A549 (cell line): ENCODE data around the gene CCDC57. TPM values are rescaled to one million over a fixed set of nuclear protein-coding genes. Genes with fewer than 3 reads are reported as not detected.

Experiments used
- ATAC-seq, 2 experiments: fragments of 200-7000 bp in 1 of 2; fragments of >200 bp in 1 of 2; cut with Nextera tagmentation in 1 of 2; cut with Tn5 transposase in 1 of 2; 3 replicates each; pipeline versions ENCODE4 v1.8.0 to v1.9.1; 2018 to 2020; ENCODE audit warnings: mild to moderate bottlenecking in 1 of 2, moderate library complexity in 1 of 2
- CTCF ChIA-PET: fragments of 300-600 bp; sonication (Branson Sonifier 250); formaldehyde crosslinking; extraction: SDS; loops from one replicate; lab custom pipeline; 2021; ENCODE audit warnings: antibody characterized with exemption, inconsistent platforms; lab: Yijun Ruan, JAX
- POLR2A ChIA-PET: fragments of 350-600 bp; formaldehyde crosslinking; extraction: SDS; loops from one replicate; lab custom pipeline; 2021; ENCODE audit warnings: antibody characterized with exemption, inconsistent platforms; lab: Yijun Ruan, JAX
- DNase-seq, 2 experiments: peaks; one replicate each; pipeline versions ENCODE4 v3.0.0 to v3.0.0-alpha.2; 2011 to 2016; ENCODE audit warnings: low read depth in 1 of 2, low spot score in 1 of 2
- FAIRE-seq: peaks from 2 replicates; lab custom pipeline; 2011; peaks lifted over from hg19 to GRCh38; lab: Jason Lieb, UNC
- H3K27ac ChIP-seq, 2 experiments: fragments of >200 bp; sonication (Bioruptor Twin); formaldehyde crosslinking; 3 replicates each; pipeline ENCODE4 v1.5.1; 2016 to 2017
- H3K4me1 ChIP-seq: fragments of >200 bp; sonication (Bioruptor Twin); formaldehyde crosslinking; 3 replicates; pipeline ENCODE4 v1.6.1; 2016
- H3K4me2 ChIP-seq: fragments of >200 bp; sonication (Bioruptor Twin); formaldehyde crosslinking; 3 replicates; pipeline ENCODE4 v1.6.1; 2016
- H3K4me3 ChIP-seq: fragments of >200 bp; sonication (Bioruptor Twin); formaldehyde crosslinking; 3 replicates; pipeline ENCODE4 v1.5.1; 2016
- H3K9me3 ChIP-seq: fragments of >200 bp; sonication (Bioruptor Twin); formaldehyde crosslinking; 3 replicates; pipeline ENCODE4 v1.6.1; 2016
- BHLHE40 ChIP-seq: IDR thresholded peaks from 2 replicates; pipeline ENCODE4 v1.6.1; 2012; ENCODE audit warnings: low read depth, low read length, inconsistent platforms
- CBX8 ChIP-seq: fragments of 200-600 bp; sonication (generic); IDR thresholded peaks from 2 replicates; pipeline ENCODE4 v1.6.1; 2016
- CHD2 ChIP-seq: fragments of 150-350 bp; IDR thresholded peaks from 2 replicates; pipeline ENCODE4 v1.6.1; 2014; ENCODE audit warnings: low read length; ENCODE audit not compliant: partially characterized antibody
- EHF ChIP-seq: fragments of 250-450 bp; sonication (Bioruptor Pico); IDR thresholded peaks from 2 replicates; pipeline ENCODE4 v1.5.0; 2020; ENCODE audit warnings: mild to moderate bottlenecking
- EP300 ChIP-seq, 2 experiments: fragments of >200 bp; sonication (Bioruptor Twin); formaldehyde crosslinking; IDR thresholded peaks; 2 replicates in 1 of 2; 3 replicates in 1 of 2; pipeline ENCODE4 v1.6.1; 2016 to 2017
- FOSL2 ChIP-seq, 2 experiments: fragments of 450-650 bp in 1 of 2; fragments of >200 bp in 1 of 2; sonication (Bioruptor Twin) in 1 of 2; formaldehyde crosslinking; IDR thresholded peaks; 2 replicates each; pipeline versions ENCODE4 v1.5.0 to v1.6.1; 2016 to 2020; ENCODE audit warnings: mild to moderate bottlenecking in 1 of 2, moderate library complexity in 1 of 2
- FOXS1 ChIP-seq: fragments of 250-450 bp; sonication (Bioruptor Pico); IDR thresholded peaks from 2 replicates; pipeline ENCODE4 v1.5.0; 2020; ENCODE audit warnings: mild to moderate bottlenecking, moderate library complexity
- GATA3 ChIP-seq: IDR thresholded peaks from 2 replicates; pipeline ENCODE4 v1.6.1; 2012; ENCODE audit warnings: borderline replicate concordance
- HDAC2 ChIP-seq: fragments of 200-600 bp; sonication (generic); IDR thresholded peaks from 2 replicates; pipeline ENCODE4 v1.6.1; 2016
- JUNB ChIP-seq: fragments of >200 bp; sonication (Bioruptor Twin); formaldehyde crosslinking; IDR thresholded peaks from 2 replicates; pipeline ENCODE4 v1.6.1; 2016
- MAZ ChIP-seq: fragments of 150-350 bp; IDR thresholded peaks from 2 replicates; pipeline ENCODE4 v1.6.1; 2014; ENCODE audit warnings: antibody characterized with exemption, low read depth, low read length, borderline replicate concordance
- MYC ChIP-seq: IDR thresholded peaks from 2 replicates; pipeline ENCODE4 v1.6.1; 2012; ENCODE audit warnings: mild to moderate bottlenecking, inconsistent platforms, low read length, improper control_type of control experiment, borderline replicate concordance
- NFE2L2 ChIP-seq: fragments of 150-350 bp; conservative IDR thresholded peaks from 2 replicates; pipeline ENCODE4 v1.6.1; 2014; ENCODE audit warnings: low read length
- POLR2AphosphoS2 ChIP-seq: conservative IDR thresholded peaks from 2 replicates; pipeline ENCODE4 v1.6.1; 2012; ENCODE audit warnings: low read length, improper control_type of control experiment, inconsistent platforms
- RARB ChIP-seq: fragments of 250-450 bp; sonication (Bioruptor Pico); IDR thresholded peaks from 2 replicates; pipeline ENCODE4 v1.8.0; 2021; ENCODE audit warnings: mild to moderate bottlenecking, moderate library complexity
- RCOR1 ChIP-seq: fragments of 150-350 bp; IDR thresholded peaks from 2 replicates; pipeline ENCODE4 v1.6.1; 2014; ENCODE audit warnings: antibody characterized with exemption, low read length, low read depth
- RFX5 ChIP-seq: fragments of 450-650 bp; IDR thresholded peaks from 2 replicates; pipeline ENCODE4 v1.7.1; 2014; ENCODE audit warnings: antibody characterized with exemption, mild to moderate bottlenecking, moderate library complexity
- TFCP2L1 ChIP-seq: fragments of 250-450 bp; sonication (Bioruptor Pico); IDR thresholded peaks from 2 replicates; pipeline ENCODE4 v1.5.0; 2021; ENCODE audit warnings: mild to moderate bottlenecking
- ZFP36 ChIP-seq: fragments of 450-650 bp; IDR thresholded peaks from 2 replicates; pipeline ENCODE4 v1.6.1; 2014; ENCODE audit warnings: borderline replicate concordance; ENCODE audit not compliant: partially characterized antibody
- ZNF302 ChIP-seq: fragments of 250-450 bp; sonication (Bioruptor Pico); IDR thresholded peaks from 2 replicates; pipeline ENCODE4 v1.9.0; 2021; ENCODE audit warnings: inconsistent platforms, mild to moderate bottlenecking, moderate library complexity
- ZSCAN20 ChIP-seq: fragments of 250-450 bp; sonication (Bioruptor Pico); IDR thresholded peaks from 2 replicates; pipeline ENCODE4 v1.8.0; 2022; ENCODE audit warnings: mild to moderate bottlenecking, moderate library complexity
- WGBS: methylation state at CpG from one replicate; pipeline ENCODE4 v1.1.6; 2017; ENCODE audit errors: missing lambda C conversion rate; 5-methylcytosine and 5-hydroxymethylcytosine counted together
- polyA plus RNA-seq, 4 experiments: library from polyadenylated mRNA; depleted of rRNA in 3 of 4; stranded (reverse); fragments of >200 nt; fragmentation: RNase III in 1 of 4; extraction: RNeasy Plus Mini Kit Qiagen cat#74134 plus additional on column Dnase treatment in 1 of 4; gene quantifications; 2 replicates in 3 of 4; 3 replicates in 1 of 4; pipeline ENCODE4 v1.2.3, GENCODE V29; 2011 to 2017
- TF ChIP-seq, protein P1 (sequence below): fragments of 250-450 bp; sonication (Bioruptor Pico); IDR thresholded peaks from 2 replicates; pipeline ENCODE4 v1.5.0; 2020; ENCODE audit warnings: low read depth, mild to moderate bottlenecking, moderate library complexity
- TF ChIP-seq, protein P2 (sequence below): IDR thresholded peaks from 2 replicates; pipeline ENCODE4 v1.6.1; 2012; ENCODE audit warnings: low read depth, borderline replicate concordance
- TF ChIP-seq, protein P3 (sequence below): fragments of 250-450 bp; sonication (Bioruptor Pico); IDR thresholded peaks from 2 replicates; pipeline ENCODE4 v1.5.0; 2021; ENCODE audit warnings: mild to moderate bottlenecking, moderate library complexity, borderline replicate concordance
- TF ChIP-seq, protein P4 (sequence below): fragments of 150-350 bp; IDR thresholded peaks from 2 replicates; pipeline ENCODE4 v1.6.1; 2014; ENCODE audit warnings: low read depth, mild to moderate bottlenecking, low read length

Gene CCDC57
- polyA plus RNA-seq, 2 of the 4 experiments (the other 2 are of a cell fraction) = 18.2 to 18.5 TPM

DNA sequence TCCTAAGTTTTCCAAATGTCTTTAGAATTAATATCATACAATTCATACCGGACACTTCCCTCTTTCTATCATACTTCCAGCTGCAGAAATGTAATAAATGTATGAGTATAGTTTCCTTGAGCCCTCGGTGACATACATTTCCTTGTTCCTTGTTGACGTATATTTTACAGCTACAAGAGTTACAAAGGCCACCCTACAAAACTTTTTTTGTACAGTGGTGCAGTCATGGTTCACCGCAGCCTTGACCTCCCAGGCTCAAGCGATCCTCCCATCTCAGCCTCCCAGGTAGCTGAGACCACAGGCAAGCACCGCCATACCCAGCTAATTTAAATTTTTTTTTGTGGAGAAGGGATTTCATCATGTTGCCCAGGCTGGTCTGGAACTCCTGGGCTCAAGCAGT, 139.8 kb downstream of the CCDC57 start:
- 64% methylated on average over 6 of the region's 6 CpGs for WGBS
- Histone ChIP-seq H3K9me3 (no peaks in the 10 kb centered on the region), H3K4me1 (no peaks in the 10 kb centered on the region), H3K4me3 (no peak overlapping the region), H3K4me2 (no peak overlapping the region), H3K27ac (no peak overlapping the region)
- POLR2A ChIA-PET = interaction anchor here (1.0 kb wide), 1 partner anchor 26 kb away, joined by 4 read pairs; the partner anchor contains the start of gene FASN
- FAIRE-seq = no peak
- TF ChIP-seq RCOR1 (no peak), EP300 (IDR thresholded peaks at IDR 0.05) (no peak), JUNB (no peak), MYC (no peak), FOSL2 (IDR thresholded peaks at IDR 0.05) (no peak), FOSL2 (CRISPR knock-in tag; IDR thresholded peaks at IDR 0.05) (no peak), CHD2 (no peak), POLR2AphosphoS2 (no peak), RARB (no peak), ZSCAN20 (no peak), BHLHE40 (no peak), EHF (CRISPR knock-in tag) (no peak), ZNF302 (CRISPR knock-in tag) (no peak), ZFP36 (no peak)
- TF ChIP-seq, protein P1, sequence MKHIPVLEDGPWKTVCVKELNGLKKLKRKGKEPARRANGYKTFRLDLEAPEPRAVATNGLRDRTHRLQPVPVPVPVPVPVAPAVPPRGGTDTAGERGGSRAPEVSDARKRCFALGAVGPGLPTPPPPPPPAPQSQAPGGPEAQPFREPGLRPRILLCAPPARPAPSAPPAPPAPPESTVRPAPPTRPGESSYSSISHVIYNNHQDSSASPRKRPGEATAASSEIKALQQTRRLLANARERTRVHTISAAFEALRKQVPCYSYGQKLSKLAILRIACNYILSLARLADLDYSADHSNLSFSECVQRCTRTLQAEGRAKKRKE = no peak
- TF ChIP-seq, protein P2, sequence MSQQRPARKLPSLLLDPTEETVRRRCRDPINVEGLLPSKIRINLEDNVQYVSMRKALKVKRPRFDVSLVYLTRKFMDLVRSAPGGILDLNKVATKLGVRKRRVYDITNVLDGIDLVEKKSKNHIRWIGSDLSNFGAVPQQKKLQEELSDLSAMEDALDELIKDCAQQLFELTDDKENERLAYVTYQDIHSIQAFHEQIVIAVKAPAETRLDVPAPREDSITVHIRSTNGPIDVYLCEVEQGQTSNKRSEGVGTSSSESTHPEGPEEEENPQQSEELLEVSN = no peak
- no peak for ATAC-seq
- CTCF ChIA-PET = interaction anchor here (1.0 to 1.1 kb wide), 3 partner anchors 14 to 52 kb away, joined by 3 to 4 read pairs (median 4); no protein-coding TSS in a partner anchor
- DNase-seq = no peak

DNA sequence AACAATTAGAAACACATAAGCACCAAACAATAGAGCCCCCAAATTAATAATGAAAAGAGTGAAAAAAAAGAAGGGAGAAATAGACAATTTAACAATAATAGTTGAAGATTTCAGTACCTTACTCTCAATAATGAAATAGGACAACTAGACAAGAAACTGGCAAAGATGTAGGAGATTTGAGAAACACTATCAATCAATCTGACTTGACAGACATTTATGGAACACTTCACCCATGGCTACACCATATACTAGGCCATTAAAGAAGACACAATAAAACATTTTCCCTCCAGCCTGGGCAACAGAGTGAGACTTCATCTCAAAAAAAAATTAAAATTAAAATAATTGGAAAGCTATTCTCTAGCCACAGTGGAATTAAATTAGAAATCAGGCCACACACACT, 142.0 kb downstream of the CCDC57 start:
- Histone ChIP-seq H3K27ac (no peak overlapping the region), H3K4me2 (no peak overlapping the region), H3K4me3 (no peak overlapping the region), H3K4me1 (peaks cover 6% of the 10 kb centered on the region), H3K9me3 (no peaks in the 10 kb centered on the region)
- no peak for FAIRE-seq
- DNase-seq = no peak
- no peak for ATAC-seq
- ChIA-PET POLR2A (interaction anchor here (0.7 to 0.8 kb wide), 2 partner anchors 24 to 28 kb away, joined by 3 read pairs; partner anchors contain the start of gene FASN), CTCF (interaction anchor here (0.6 to 1.4 kb wide), 5 partner anchors 26 to 132 kb away, joined by 3 to 4 read pairs (median 3); no protein-coding TSS in a partner anchor)
- TF ChIP-seq, protein P3, sequence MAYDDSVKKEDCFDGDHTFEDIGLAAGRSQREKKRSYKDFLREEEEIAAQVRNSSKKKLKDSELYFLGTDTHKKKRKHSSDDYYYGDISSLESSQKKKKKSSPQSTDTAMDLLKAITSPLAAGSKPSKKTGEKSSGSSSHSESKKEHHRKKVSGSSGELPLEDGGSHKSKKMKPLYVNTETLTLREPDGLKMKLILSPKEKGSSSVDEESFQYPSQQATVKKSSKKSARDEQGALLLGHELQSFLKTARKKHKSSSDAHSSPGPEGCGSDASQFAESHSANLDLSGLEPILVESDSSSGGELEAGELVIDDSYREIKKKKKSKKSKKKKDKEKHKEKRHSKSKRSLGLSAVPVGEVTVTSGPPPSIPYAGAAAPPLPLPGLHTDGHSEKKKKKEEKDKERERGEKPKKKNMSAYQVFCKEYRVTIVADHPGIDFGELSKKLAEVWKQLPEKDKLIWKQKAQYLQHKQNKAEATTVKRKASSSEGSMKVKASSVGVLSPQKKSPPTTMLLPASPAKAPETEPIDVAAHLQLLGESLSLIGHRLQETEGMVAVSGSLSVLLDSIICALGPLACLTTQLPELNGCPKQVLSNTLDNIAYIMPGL (CRISPR knock-in tag) = no peak
- TF ChIP-seq BHLHE40 = no peak
- no peak for TF ChIP-seq CBX8
- TF ChIP-seq FOXS1 = no peak
- TF ChIP-seq TFCP2L1 (CRISPR knock-in tag) = no peak
- no peak for TF ChIP-seq ZFP36
- no peak for TF ChIP-seq MAZ
- no peak for TF ChIP-seq RFX5
- TF ChIP-seq, protein P1 = no peak
- TF ChIP-seq, protein P2 = no peak
- TF ChIP-seq, protein P4, sequence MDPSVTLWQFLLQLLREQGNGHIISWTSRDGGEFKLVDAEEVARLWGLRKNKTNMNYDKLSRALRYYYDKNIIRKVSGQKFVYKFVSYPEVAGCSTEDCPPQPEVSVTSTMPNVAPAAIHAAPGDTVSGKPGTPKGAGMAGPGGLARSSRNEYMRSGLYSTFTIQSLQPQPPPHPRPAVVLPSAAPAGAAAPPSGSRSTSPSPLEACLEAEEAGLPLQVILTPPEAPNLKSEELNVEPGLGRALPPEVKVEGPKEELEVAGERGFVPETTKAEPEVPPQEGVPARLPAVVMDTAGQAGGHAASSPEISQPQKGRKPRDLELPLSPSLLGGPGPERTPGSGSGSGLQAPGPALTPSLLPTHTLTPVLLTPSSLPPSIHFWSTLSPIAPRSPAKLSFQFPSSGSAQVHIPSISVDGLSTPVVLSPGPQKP = no peak
- TF ChIP-seq POLR2AphosphoS2 = no peak
- TF ChIP-seq HDAC2 = no peak
- no peak for TF ChIP-seq NFE2L2
- TF ChIP-seq GATA3 = no peak
